ENCODE measurements around the gene ADAMTSL1. TPM values are rescaled to one million over a fixed set of nuclear protein-coding genes. Genes with fewer than 3 reads are reported as not detected.

Gene ADAMTSL1
- total RNA-seq, 1 experiment from 2014 or later = 1.2 TPM

DNA sequence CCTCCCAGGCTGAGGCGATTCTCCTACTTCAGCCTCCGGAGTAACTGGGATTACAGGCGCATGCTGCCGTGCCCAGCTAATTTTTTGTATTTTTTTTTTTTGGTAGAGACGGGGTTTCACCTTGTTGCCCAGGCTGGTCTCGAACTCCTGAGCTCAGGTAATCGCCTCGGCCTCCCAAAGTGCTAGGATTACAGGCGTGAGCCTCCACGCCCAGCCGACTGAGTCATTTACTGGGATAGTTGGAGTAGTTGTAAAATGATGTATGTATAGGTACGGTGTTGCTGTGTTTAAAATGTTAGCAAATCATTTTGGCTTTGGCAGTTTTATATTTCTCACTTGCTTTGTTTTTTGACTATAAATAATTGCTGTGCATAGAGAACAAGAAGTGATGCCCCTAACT, 209.4 kb downstream of the ADAMTSL1 start:
- Histone ChIP-seq H2AK5ac (ENCODE audit: insufficient read length, low read length) (no peak overlapping the region), H3K79me1 (ENCODE audit: insufficient read depth, low read depth, low read length, poor library complexity, severe bottlenecking) (no peaks in the 10 kb centered on the region), H3K79me2 (ENCODE audit: insufficient read depth, low read length) (no peaks in the 10 kb centered on the region), H4K8ac (replicated peaks; ENCODE audit: insufficient read length, low read depth, low read length) (no peak overlapping the region), H3K4me1 (ENCODE audit: insufficient read depth, low read length) (no peaks in the 10 kb centered on the region), H3K14ac (ENCODE audit: insufficient read depth, low read length) (no peak overlapping the region), H2BK15ac (ENCODE audit: low read depth, low read length) (no peak overlapping the region), H4K91ac (ENCODE audit: insufficient read length, low read depth, low read length) (no peak overlapping the region), H2BK120ac (ENCODE audit: low read depth, low read length, poor library complexity, severe bottlenecking) (no peak overlapping the region), H3K56ac (ENCODE audit: insufficient read length, low read depth, low read length) (no peak overlapping the region), H3K9me3 (ENCODE audit: control insufficient read depth, low read depth, low read length) (no peaks in the 10 kb centered on the region), H3K23me2 (ENCODE audit: insufficient read length, low read depth, low read length, poor library complexity, severe bottlenecking) (no peaks in the 10 kb centered on the region), H3K9ac (ENCODE audit: extremely low read depth, insufficient read length, low read length) (no peak overlapping the region), H3K27ac (ENCODE audit: insufficient read length, low read depth, low read length) (no peak overlapping the region), H3K23ac (ENCODE audit: insufficient read length, low read depth, low read length) (no peak overlapping the region), H3K4ac (ENCODE audit: low read depth, low read length) (no peak overlapping the region), H2BK12ac (ENCODE audit: insufficient read length, low read depth, low read length) (no peak overlapping the region), H2AFZ (ENCODE audit: low read length) (no peak overlapping the region), H3T11ph (ENCODE audit: low read length) (no peak overlapping the region), H3K18ac (ENCODE audit: insufficient read length, low read depth, low read length) (no peak overlapping the region), H3K4me2 (ENCODE audit: insufficient read depth, insufficient read length, low read length) (no peak overlapping the region), H3K27me3 (ENCODE audit: insufficient read depth, low read length) (no peaks in the 10 kb centered on the region), H4K5ac (ENCODE audit: insufficient read length, low read depth, low read length) (no peak overlapping the region), H2BK20ac (ENCODE audit: low read depth, low read length, poor library complexity, severe bottlenecking) (no peak overlapping the region), H2BK5ac (ENCODE audit: insufficient read length, low read length) (no peak overlapping the region), H4K20me1 (ENCODE audit: control insufficient read depth, insufficient read depth, insufficient read length) (no peaks in the 10 kb centered on the region)
- TF ChIP-seq, protein P1, sequence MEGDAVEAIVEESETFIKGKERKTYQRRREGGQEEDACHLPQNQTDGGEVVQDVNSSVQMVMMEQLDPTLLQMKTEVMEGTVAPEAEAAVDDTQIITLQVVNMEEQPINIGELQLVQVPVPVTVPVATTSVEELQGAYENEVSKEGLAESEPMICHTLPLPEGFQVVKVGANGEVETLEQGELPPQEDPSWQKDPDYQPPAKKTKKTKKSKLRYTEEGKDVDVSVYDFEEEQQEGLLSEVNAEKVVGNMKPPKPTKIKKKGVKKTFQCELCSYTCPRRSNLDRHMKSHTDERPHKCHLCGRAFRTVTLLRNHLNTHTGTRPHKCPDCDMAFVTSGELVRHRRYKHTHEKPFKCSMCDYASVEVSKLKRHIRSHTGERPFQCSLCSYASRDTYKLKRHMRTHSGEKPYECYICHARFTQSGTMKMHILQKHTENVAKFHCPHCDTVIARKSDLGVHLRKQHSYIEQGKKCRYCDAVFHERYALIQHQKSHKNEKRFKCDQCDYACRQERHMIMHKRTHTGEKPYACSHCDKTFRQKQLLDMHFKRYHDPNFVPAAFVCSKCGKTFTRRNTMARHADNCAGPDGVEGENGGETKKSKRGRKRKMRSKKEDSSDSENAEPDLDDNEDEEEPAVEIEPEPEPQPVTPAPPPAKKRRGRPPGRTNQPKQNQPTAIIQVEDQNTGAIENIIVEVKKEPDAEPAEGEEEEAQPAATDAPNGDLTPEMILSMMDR (conservative IDR thresholded peaks at IDR 0.05) = no peak
- Mint-ChIP-seq H3K36me3 (ENCODE audit: insufficient read depth in 1 of 3, low read depth in 3 of 3) (no peaks in the 10 kb centered on the region), H3K9me3 (no peaks in the 10 kb centered on the region), H3K27me3 (ENCODE audit: low read depth) (no peaks in the 10 kb centered on the region), H3K4me3 (no peak overlapping the region), H3K4me1 (no peaks in the 10 kb centered on the region), H3K27ac (no peak overlapping the region)
- DNase-seq = no peak
- no CpG with 5 or more reads among the region's 12 CpGs for WGBS (ENCODE audit: extremely low coverage, insufficient read length, low lambda C conversion rate)

Data from H9 (cell line).